Thyroid gland (tissue), 4 donors: Measurements from ENCODE around the gene POLR1A.

Experiments
- POLR2A ChIP-seq, 2 donors: fragments of 450-650 bp; IDR thresholded peaks; one replicate each; pipeline ENCODE4 v1.6.1; 2017; ENCODE audit warnings: antibody characterized with exemption in 2 of 2, mild to moderate bottlenecking in 2 of 2, moderate library complexity in 1 of 2
- TF ChIP-seq, protein P1 (sequence below), 6 experiments: fragments of 200-600 bp in 3 of 6; fragments of 450-650 bp in 3 of 6; sonication (generic) in 3 of 6; IDR thresholded peaks; one replicate each; pipeline ENCODE4 v1.5.1; 2016 to 2019; ENCODE audit warnings: antibody characterized with exemption in 6 of 6, mild to moderate bottlenecking in 2 of 6, inconsistent platforms in 1 of 6, moderate library complexity in 1 of 6

DNA sequence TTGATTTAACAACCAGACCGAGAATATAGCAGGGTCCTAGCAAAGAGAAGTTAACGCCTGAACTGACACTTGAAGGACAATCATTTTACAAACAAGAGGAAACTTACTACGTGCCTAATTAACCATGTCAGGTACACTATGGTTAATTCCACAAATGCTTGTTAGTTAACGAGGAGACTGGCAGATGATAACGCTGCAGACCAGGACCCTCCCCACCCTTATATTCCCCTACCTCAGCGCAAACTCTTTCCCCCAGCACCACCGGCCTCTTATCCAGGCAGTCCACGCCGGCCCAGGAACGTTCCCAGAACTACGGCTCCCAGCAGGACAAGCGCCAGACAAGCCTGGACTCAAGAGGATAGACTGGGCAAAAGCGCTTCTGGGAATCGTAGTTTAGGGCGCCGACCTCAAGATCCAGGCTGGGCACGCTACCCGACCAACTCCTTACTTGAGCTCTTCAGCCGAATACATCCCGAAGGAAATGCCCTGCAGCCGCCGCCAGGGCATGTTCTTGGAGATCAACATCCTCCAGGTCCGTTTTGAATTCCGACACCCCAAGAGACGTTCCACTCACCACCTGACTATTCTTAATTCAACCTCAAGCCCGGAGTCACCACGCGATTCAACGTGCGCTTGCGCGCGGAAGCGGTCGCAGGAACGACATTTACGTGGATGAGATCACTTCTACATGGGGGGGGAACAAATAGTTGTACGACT lies at the start of gene POLR1A:
- TF ChIP-seq, protein P1, sequence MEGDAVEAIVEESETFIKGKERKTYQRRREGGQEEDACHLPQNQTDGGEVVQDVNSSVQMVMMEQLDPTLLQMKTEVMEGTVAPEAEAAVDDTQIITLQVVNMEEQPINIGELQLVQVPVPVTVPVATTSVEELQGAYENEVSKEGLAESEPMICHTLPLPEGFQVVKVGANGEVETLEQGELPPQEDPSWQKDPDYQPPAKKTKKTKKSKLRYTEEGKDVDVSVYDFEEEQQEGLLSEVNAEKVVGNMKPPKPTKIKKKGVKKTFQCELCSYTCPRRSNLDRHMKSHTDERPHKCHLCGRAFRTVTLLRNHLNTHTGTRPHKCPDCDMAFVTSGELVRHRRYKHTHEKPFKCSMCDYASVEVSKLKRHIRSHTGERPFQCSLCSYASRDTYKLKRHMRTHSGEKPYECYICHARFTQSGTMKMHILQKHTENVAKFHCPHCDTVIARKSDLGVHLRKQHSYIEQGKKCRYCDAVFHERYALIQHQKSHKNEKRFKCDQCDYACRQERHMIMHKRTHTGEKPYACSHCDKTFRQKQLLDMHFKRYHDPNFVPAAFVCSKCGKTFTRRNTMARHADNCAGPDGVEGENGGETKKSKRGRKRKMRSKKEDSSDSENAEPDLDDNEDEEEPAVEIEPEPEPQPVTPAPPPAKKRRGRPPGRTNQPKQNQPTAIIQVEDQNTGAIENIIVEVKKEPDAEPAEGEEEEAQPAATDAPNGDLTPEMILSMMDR (IDR thresholded peaks at IDR 0.05), result no peak
- TF ChIP-seq POLR2A (IDR thresholded peaks at IDR 0.05), result no peak
